GM21717 (cell line): Measurements from ENCODE around the gene DENND1A.
"Not testable (repeated sequence)": the region's sequence is repeated elsewhere in the genome, so short reads cannot be mapped to it uniquely, and the experiment has no call there.

ENCODE experiments used
- ATAC-seq: cut with Tn5 transposase; IDR thresholded peaks from one replicate; pipeline ENCODE4 v1.9.1; 2021; ENCODE audit warnings: mild to moderate bottlenecking, moderate library complexity; ENCODE audit not compliant: unreplicated experiment

Gene DENND1A

DNA sequence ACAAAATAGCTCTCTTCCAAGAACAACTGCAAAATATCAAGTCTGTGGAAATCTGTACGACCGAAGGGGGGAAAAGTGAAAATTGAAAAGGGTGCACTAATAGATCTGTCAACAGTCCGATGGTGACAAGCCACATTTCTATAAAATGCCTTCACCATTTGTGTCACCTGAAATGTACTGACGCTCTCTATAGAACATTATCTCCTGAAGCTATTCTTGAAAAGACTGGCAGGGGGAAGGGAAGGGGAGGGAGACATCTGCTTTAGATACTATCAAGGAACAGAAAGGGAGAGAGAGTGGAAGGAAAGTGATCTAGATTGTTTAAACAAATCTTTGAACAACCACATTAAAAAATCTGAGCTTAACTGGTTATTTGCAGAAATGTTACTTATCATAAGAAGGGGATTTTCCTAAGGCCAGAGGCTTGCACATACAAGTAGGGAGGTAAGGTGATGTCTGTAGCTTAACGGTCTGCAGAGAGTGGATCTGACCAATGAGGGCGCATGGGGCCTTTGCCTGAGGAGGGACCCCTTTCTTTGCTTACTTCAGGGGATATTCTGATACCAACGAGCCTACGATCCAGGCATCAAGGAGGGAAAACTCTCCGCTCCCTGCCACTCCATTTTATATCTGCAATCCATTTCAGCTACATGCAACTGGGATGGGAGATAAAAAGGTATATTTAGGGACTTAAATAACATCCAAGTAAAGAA is 481.8 kb downstream of the DENND1A start:
- no peak for ATAC-seq

DNA sequence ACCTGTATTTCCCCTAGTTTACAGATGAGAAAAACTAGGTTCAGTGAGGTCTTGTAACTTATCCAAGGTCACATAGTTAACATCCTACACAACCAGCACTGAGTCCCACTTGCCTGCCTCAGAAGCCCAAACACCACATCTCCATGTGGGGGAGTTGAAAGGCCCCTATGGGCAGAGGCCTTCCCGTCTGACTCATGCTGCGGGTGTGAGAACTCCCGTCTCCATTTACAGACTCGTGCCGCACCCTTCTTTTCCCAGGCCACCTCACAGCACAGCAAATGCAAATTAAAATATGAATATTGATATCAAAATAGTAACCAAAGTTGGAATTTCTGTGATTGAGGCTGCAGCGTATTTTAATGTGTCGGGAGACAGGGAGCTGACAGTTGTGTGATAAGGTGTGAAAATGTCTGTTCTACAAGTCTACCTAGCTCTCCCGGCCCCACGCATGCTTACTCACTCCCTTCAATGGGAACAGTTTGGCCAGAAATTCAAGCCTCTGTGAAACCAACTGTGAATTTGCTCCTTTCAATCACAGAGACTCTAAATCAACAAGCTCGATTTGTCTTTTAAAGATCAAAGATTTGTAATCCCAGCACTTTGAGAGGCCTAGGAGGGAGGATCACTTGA is 483.8 kb downstream of the DENND1A start:
- ATAC-seq = no peak

DNA sequence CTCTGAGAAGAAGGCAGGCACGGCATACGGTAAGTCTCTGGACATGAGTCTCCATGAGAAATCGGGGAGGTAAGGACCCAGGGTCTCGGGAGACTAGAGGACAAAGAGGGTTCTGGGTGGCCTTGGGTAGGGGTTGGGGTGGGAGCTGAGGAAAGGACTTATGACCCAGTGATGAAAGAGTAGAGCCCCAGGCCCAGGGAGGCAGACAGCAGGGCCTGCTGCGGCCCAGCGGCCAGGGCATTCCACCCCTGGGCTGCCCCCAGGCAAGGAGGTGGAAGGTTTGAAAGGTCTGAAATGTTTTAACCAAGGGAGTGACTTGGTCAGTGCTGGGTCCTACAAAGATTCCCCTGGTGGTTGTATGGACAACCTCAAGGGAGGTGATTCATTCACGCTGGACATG is 484.8 kb downstream of the DENND1A start:
- no peak for ATAC-seq

DNA sequence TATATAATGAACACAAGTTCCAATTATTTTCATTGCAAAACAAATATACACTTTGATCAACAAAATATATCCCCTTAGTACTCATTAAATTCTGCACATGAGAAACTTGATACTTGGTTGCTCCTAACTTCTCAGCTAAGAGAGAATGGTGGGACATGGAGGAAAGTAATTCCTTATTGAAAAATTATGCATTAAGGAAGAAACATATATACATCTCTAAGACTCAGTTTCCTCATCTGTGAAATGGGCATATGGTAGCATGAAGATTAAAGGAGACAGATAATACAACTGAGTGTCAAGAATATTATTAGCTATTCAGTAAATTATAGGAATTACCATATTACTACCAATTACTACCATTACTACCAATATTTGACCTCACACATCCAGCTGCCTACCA is 488.2 kb downstream of the DENND1A start:
- no peak for ATAC-seq

DNA sequence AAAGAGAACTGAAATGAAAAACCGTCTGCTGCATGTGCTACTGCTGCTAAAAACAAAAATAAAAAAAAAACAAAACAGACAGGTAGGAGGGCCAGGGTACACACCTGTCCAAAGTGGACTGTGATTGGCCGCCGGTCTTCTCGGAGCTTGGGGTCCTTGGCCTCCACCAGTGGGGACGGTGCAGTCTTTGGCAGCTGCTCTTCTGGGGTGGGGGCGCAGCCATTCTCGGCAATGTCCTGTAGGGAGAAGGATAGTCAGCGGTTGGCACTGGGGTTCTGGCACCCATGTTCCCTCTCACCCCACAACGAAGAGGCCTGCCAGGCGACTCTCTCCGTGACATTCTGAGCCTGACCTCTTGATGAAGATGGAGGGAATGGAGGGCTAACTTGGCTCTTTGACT is 489.7 kb downstream of the DENND1A start:
- no peak for ATAC-seq

DNA sequence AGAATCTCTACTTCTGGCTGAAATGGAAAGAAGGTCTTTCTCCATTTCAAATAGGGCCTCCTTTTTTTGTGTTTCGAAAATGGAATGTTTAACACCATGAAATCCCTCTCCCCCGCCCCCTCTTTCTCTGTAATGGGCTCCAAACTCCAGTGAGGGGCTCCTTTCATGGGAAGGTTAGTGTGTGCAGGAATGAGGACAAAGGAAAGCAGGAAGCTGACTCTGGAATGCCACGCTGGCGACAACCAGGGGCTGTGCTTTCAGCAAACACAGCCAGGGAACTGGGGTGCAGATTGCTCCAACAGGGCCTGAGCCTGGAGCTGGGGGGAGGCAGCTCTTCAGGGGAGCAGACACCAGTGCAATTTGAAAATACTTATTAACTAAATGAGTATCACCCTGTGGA is 491.1 kb downstream of the DENND1A start:
- no peak for ATAC-seq

DNA sequence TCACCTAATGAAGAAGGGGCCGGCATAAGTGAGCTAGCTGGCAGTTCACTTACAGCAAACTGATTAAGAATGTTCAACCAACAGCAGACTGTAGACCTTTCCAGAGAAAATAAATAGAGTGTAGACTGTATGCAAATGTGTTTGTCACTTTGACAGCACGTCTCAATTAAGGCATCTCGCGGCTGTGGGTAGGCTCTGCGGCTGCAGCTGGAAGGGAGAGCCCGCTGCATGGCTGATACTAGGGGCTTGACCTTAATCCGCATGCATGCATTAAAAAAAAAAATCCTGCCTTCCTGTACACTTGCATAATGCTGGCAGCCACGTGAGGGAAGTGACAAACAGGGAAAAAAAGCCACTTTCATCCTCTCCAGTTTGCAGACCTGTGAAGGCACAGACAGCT is 491.6 kb downstream of the DENND1A start:
- no peak for ATAC-seq

DNA sequence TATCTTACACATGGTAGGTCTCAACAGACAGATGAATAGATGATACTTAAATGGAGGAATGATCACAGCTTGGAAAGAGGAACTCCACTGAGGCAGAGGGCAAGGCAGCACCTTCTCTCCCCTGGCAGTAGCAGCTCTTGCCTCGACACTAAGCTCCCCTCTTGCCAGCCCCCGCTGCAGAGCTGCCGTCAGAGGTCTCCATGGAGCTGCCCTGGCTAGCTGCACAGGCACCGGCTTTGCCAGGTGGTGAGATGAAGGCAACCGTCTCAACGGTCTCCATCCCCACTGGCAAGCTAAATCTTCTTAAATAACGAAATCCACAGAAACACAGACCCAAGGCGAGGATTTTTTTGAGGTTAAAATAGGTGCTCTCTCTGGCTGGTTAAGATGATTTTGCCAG is 492.7 kb downstream of the DENND1A start:
- ATAC-seq = no peak

DNA sequence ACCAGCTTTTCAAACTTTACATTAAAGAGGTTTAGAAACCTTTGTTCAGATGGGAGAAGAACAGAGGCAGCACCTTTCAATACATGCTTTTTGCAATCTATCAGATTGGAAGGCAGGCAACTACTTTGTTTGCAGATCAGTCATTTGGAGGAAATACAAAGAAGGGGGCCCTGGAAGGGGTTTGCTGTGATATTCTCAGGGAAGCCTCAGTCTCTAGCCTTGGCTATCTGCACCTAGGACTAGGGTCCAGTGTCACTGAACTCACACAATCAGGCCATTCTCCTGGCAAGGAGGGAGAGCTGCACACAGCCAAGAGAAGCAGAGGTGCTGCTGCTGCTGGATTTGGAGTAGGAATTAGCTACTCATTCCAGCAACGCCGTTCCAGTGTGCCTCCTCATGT is 494.5 kb downstream of the DENND1A start:
- ATAC-seq = no peak

DNA sequence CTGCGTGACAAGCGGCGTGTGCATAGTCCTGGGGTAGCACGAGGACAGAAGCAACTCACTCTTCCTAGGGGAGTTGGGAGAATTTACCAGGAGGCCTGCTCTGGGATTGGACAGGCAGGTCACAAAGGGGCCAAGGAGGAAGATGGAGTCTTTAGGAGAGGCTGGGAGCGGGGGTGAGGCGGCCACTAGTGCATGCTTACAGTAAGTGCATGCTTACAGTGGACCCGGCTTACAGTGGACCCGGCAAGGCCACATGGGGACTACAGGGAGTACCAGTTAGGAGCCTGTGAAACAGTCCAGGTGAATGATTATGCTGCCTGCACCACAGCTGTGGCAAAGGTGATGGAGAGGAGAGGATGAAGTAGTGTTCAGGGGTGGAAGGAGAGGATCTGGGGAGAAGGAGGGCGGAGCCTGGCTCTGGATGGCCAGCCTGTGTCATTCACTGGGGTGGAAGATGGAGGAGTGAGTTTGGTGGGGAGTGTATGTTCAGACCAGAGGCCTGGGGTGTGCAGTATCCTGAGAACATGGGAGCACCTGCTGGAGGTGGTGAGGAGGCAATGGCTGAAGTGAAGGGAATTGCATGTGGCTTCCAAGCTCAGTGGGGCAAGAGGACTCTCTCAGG is 495.2 kb downstream of the DENND1A start:
- ATAC-seq = no peak

DNA sequence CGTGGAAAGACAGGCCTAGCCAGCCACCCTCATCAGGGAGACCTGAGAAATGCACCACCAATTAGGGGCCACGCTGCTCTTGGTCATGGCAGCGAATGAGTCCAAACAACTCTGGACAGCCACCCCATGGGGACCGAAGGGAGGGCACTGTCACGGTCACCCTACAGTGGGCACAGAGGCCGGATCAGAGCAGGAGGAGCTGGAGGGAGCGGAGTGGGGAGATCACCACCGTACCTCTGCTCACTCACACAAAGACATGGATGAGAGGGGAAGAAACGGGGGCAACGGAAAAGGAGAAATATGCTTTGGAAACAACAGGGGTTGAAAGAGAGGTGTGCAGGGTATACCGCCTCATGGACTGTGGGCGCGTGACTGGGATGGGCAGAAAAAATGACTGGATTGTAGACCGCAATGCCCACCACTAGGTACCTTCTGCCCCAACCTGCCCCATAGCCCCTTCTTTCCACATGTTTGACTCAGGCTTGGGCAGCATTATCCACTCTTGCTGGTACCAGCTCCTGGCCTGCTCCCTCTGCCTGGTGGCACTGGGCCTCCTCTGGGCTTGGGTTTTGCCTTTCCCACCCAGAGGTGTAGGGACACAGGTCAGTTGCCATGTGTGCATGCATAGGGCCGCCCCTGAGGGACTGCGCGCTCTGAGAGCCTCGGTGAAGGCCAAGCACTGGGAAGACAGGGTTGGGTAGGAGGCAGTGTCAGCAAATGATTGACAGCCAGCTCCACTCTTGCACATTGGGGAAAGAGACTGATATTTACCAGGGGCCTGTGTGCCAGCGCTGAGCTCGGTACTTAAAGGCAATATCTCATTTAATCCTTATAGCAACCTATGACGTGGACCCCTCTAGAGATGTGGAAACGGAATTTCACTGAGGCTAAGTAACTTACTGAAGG is 497.3 kb downstream of the DENND1A start:
- ATAC-seq = no peak

DNA sequence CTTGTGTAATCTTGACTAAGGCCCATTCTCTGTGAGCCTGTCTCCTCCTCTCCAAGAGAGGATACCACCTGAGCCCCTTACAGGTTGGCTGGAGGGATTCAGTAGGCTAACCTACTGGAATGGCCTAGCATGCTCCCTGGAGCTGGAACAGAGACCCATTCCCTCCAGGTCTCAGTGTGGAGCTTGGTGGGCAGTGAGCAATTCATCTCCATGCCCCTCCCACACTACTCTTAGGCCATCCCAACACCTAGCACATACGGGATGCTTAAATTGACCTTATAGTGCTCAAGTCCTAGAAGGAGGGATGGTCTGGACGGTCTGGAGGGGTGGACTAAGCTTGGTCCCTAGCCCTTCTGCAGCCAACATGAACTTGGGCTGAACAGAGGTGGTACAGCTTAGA is 498.3 kb downstream of the DENND1A start:
- no peak for ATAC-seq

DNA sequence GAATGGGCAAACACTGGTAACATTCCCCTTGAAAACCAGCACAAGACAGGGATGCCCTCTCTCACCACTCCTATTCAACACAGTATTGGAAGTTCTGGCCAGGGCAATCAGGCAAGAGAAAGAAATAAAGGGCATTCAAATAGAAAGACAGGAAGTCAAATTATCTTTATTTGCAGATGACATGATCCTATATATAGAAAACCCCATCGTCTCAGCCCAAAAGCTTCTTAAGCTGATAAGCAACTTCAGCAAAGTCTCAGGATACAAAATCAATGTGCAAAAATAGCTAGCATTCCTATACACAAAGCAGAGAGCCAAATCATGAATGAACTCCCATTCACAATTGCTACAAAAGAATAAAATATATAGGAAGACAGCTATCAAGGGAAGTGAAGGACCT is 501.5 kb downstream of the DENND1A start:
- ATAC-seq = not testable (repeated sequence)

DNA sequence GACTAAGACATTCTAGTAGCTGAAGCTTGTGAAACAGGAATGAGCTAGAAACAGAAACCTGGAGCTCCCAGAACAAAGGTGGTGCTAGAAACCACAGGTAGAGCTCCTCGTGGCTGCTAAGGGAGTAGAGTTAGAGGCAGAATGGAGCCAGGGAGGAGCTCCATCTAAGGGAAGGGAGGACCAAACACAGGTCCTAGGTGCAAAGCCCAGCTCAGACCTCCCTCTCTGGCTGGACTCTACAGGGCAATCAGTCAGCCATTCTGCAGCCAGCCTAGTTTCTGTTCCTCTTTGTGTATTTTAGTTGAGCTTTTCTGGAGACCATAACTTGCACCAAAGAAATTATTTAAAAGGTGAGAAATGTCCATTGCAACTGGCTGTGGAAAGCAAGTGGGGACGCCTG is 503.5 kb downstream of the DENND1A start:
- no peak for ATAC-seq

DNA sequence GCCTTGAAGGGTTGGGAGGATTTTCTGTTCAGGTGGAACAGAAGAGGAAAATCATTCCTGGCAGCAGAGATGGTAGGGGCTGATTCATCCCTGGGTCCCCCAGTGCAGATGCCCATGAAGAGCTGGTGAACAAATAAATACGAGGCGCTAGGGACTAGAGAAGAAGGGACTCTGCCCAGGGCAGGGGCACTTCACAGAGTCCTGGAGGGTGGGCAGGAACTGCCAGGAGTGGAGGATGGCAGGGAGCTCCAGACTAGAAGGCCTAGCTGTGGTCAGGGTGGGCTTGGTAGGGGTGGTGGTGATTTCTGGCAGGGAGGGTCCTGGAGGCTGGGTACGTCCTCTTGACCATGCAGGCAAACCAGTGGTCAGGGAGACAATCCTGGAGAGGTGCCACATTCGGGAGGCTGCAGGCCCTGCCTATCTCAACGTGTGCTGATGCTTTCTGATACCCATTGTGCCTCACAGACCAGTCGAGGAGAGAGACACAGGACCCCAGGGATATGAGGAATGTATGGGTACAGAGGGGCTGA is 504.0 kb downstream of the DENND1A start:
- no peak for ATAC-seq

DNA sequence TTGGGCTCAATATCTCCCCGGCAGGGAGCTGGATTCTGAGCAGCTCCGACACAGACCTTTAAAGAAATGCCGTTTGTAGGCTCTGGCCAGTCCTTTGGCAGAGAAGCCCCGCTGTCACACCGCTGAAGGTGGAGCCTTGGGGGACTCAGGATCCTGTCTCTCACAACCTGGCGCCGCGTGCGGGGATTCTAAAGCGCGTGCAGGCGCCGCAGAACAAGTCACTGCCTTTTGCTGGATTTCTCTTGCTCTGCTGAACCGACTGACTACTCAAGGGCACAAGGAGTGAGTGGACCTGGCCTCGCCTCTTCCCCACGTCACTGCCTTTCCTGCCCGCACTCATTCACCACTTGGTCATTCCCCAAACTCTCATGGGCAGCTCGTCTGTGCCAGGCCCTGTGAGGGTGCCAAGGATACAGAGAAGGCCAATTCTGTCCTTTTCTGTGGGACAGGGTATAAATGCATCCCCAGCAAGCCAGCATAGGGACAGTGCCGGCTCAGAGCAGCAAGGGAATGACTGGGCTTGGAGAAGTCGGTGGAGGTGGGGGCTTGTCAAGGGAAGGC is 504.6 kb downstream of the DENND1A start:
- ATAC-seq = no peak

DNA sequence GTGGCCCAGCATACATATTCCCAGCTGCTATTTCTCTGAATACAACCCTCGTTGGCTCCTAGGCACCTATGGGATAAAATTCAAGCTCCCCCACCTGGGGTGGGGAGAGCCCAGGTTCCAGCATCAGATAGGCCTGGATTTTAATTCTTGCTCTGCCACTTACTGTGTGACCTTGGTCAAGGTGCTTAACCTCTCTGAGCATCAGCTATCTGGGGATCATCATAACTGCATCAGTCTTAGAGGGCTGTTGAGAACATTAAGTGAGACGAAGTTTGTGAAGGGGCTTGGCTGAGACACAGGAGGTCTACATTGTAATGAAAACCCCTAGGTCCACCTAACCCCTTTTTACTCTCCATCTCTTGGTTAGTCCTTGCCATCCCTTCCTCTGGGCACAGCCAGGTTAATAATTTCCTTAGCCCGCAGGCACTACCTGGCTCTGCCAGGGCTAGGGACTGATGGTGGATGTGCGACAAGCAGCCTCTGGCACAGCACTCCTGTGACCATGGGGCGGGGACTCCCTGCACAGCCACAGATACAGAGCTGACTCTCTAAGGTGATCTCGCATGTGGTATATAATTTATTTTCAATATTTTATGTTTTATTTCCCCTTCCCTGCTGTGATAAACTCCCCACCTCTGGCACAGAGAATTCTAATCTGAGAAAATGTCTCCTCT is 505.2 kb downstream of the DENND1A start:
- no peak for ATAC-seq

DNA sequence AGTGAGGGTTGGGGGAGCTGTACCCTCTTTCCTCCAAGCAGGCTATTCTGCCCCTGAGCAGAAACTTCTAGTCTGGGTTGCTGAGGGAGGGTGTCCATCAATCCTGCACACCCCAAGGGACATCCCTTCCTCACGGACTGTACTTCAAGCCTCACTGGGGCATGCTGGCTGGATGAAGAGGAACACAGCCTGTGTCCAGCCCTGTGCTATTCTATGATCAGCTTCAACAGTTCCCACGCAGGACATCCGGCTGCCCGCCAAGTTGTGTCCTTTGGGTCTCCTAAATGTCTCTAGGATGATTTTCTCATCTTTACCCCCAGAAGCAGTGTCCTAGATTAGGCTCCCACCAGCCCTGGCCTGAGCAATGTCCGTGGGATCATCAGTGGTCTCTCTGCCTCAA is 505.8 kb downstream of the DENND1A start:
- ATAC-seq = no peak

DNA sequence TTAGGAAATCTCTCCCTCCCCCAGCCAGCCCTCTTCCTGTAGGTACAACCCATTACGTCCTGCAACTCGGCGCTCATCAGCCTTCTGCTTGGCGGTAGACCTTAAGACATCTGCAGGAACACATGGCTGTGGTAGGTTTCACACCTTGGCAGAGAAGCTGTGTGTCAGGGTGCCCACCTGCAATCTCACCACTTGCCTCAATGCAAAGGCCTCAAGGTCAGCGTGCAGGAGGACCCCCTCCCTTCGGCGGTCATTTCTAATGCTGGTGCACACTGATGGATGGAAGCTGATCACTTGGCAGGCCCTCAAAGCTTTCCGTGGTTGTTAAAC is 506.6 kb downstream of the DENND1A start:
- ATAC-seq = no peak

DNA sequence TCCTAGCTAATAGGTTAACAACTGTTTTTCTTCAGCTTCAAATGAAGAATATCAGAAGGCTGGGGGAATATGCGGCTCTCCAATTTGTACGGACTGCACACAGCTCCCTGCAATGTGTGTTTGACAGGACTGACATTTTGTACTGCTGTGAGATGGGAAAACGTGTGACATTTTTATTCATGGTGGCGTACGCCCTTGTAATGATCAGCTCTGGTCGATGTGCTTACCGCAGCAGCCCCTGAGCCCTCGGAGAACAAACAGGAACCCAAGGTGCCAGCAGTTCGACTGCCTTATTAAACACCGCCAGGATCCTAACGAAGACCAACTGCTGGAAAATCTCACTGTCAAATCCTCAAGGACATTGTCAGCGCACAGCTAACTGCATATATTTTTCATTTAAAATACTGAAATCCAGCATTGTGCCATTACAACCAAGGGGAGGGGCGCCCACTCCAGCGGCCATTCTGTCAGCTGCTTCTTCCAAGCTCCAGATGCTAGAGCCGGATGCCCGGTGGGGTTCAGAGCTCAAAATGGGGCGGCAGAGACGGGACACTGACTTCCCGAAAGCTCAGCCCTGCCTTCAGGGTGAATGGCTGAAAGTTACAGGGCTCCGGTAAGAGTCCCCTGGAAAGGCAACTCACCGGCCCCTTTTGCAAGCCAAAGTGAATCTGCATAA is 507.2 kb downstream of the DENND1A start:
- no peak for ATAC-seq
